NCI-H2196 treated with DMSO at 0.1 percent for 48 hours (cell line): ENCODE data around the gene FAM83B.
"Not testable (repeated sequence)": the region's sequence is repeated elsewhere in the genome, so short reads cannot be mapped to it uniquely, and the experiment has no call there.

ENCODE experiments used
- DNase-seq: peaks from one replicate; lab custom pipeline; 2025; ENCODE audit not compliant: unreplicated experiment; lab: John Stamatoyannopoulos, UW

The FAM83B gene

GRCh38 chr6:54897462-54898189 is 51.1 kb downstream of the FAM83B start:
- no peak for DNase-seq

DNA sequence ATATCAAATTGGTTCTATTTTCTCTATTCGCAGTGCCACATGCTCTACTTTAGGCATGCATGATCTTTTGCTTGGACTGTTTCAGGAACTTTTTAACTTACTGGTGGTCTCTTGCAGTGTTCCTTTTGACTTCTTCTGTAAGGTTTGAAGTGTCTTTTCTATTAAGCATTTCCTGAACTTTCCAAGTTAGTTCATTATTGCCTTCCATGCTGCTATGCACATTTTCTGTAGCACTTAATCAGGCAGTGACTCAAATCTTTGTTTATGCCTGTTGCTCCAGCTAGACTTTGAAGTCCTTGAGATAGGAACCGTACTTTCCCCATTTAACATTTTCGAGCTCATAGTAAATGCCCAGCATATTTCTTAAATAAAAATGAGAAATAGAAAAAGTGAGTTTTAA is 52.2 kb downstream of the FAM83B start:
- DNase-seq, result no peak

GRCh38 chr6:54899442-54899841 is 52.9 kb downstream of the FAM83B start:
- DNase-seq, result no peak

DNA sequence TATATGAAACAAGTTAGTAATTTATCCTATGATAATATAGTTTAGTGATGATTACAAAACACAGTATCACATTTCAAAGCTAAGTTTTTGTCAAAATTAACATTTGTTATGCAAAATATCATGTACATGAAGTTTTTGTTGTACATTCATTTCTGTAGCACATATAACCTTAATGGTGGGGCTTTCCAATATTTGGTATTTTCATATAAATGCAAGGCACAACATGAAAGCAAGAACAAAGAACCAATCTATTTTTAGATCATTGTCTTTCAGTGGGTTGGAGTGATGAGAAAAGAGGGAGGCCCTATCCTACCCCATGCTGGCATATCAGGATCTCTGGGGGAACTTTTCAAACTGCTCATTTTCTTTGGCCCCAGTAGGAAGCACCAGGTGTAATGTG is 53.4 kb downstream of the FAM83B start:
- DNase-seq, result no peak

GRCh38 chr6:54900666-54901065 is 54.1 kb downstream of the FAM83B start:
- DNase-seq, result no peak

- no peak for DNase-seq
Measured at GRCh38 chr6:54903884-54904283, 57.3 kb downstream of the FAM83B start.

DNA sequence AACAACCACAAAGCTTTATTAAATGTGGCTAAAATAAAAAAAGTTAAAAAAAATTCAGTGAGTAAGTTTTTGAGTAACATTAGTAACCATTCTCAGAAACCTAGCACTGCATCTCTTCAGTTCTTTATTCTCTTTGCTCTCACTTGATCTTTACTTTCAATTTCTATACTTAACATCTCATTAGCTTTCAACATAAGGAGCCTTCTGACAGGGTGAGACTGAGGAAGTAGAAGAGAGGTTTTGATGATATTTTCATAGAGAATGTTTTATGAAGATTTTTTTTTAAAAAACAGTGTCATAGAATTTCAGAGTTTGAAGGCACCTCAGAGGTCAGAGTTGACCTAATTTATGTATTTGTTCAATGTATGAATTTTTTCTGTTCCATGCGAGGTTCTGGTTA is 60.8 kb downstream of the FAM83B start:
- no peak for DNase-seq

GRCh38 chr6:54909184-54909583 is 62.6 kb downstream of the FAM83B start:
- DNase-seq, result no peak

GRCh38 chr6:54910431-54910884 is 63.9 kb downstream of the FAM83B start:
- no peak for DNase-seq

DNA sequence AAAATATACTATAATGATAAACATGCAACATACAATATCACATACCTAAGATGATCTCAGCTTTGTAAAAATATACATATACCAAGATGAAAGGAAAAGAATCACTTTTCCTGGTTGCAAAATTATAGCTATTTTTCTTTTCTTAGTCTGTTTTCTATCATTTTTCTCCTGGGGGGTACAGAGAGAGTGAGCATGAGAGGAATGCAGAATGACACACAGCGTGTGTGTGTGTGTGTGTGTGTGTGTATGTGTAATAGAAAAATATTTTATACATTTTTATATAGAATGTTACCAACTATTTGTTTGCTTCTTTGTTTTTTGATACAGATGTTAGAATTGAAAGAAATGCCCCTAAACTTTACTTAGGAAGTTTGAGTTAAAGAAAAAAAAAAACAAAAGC is 64.3 kb downstream of the FAM83B start:
- DNase-seq, result no peak

- DNase-seq, result no peak
Measured at GRCh38 chr6:54913211-54913610, 66.6 kb downstream of the FAM83B start.

- DNase-seq, result no peak
Measured at GRCh38 chr6:54916858-54917257, 70.3 kb downstream of the FAM83B start.

DNA sequence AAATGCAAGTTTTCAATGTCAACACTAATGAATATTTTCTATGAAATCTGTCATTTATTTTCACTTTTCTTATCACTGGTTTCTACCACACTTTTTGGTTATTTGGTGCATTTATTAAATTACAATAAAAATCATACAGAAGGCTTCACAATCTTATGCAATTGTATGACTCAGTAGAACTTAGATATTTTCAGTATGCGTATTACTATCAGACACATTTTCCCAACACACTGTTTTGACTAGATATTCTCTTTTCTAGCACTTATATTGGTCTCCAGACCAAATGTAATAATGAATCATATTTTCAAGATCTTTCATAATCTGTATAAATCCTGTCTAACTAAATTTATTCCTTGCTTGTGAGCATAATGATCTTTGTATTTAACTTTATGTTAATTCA is 74.1 kb downstream of the FAM83B start:
- DNase-seq, result no peak

DNA sequence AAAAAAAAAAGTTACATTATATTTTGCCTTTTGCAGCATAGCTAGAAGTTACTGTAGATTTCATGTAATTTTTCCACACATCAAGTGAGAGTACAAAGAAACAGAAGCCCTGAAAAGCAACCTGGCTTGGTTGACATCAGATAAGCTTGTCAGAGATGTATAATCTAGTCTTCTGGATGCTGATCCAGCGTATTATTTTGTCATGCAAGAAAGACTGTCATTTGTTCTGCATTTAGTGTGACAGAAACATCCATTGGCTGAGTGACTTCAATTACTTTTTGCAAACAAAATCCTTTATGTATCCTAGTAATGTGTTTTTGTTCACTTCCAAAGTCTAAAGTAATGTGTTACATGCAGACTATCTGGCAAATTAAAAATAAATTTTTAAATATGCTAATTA is 75.3 kb downstream of the FAM83B start:
- DNase-seq, result no peak

DNA sequence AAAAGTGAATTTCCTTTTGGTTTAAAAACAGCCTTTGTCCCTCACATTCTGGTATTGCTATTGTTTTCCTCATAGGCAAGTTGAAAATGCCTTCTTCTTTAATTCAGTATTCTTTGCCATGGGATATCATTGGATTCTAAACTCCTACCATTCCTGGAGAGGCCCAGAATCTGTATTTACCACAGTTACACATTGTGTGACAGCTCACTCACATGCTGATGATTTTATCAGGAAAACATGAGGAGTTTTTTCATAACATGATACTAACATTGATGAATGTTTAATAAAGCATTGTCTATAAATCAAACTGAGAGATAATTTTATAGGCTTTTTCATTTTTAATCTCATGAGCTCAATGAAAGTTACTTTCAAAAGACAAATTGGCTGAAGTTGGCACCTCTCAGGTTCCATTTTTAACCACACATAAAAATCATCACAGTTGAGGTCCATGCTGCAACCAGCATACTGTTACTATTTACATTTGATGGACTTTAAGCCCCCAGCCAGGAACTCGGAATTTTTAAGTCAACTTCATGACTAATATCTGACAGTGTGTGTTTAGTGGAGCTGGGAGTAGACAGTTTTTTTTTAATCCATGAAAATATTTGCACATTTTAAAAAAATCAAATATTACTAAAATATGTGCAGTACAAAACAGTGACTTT is 82.8 kb downstream of the FAM83B start:
- no peak for DNase-seq

- no peak for DNase-seq
Measured at GRCh38 chr6:54932622-54933021, 86.1 kb downstream of the FAM83B start.

DNA sequence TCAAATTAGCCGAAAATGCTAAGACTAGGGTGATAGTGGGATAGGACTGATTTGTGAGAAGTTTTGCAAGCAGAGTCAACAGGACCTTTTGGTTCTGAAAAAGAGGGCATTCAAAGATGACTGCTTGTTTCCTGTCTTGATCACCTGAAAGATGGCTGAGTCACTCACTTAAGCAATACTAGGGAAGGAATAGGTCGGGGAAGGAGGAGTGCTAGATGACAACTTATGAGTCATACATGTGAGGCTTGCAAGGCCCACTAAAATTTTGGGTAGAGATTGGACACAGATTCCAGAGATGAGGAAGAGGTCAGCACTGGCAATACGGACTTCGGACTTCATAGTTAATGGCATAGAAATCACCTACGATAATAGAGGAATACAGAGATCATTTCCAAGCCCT is 89.2 kb downstream of the FAM83B start:
- no peak for DNase-seq

GRCh38 chr6:54937371-54937770 is 90.8 kb downstream of the FAM83B start:
- no peak for DNase-seq

- no peak for DNase-seq
Measured at GRCh38 chr6:54957698-54958097, 111.1 kb downstream of the FAM83B start.

- no peak for DNase-seq
Measured at GRCh38 chr6:54958446-54958845, 111.9 kb downstream of the FAM83B start.

- DNase-seq, result no peak
Measured at GRCh38 chr6:54959820-54960219, 113.2 kb downstream of the FAM83B start.

DNA sequence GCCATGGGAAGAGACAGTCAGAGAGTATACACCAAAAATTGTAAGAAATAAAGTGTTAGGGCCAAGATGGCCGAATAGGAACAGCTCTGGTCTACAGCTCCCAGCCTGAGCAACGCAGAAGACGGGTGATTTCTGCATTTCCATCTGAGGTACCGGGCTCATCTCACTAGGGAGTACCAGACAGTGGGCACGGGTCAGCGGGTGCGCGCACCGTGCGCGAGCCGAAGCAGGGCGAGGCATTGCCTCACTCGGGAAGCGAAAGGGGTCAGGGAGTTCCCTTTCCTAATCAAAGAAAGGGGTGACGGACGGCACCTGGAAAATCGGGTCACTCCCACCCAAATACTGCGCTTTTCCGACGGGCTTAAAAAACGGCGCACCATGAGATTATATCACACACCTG is 114.8 kb downstream of the FAM83B start:
- DNase-seq, result not testable (repeated sequence)

DNA sequence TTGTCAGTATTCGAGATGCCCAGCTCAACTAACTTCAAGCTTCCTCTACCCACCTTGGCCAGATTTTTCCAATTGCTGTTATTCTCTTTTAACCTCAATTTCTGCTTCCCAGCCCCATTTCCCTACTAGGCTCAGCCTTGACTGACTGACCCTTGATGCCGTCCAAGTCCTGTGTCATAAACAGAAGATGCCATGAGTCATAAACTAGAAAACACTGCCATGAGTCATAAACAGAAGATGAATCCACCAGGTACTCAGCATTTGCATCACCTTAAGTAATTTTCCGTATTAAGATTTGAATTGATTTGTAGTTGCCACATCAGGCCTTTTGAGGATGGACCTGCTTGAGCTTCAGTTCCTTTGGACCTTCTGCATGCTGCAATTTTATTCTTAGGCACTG is 123.8 kb downstream of the FAM83B start:
- DNase-seq, result no peak
